Small intestine (tissue), 7 donors: ENCODE data around the gene TSC22D2. TPM values are rescaled to one million over a fixed set of nuclear protein-coding genes. Genes with fewer than 3 reads are reported as not detected.

Experiments
- DNase-seq, 2 donors: peaks; one replicate each; pipeline versions ENCODE4 v3.0.0 to v3.0.0-alpha.2; 2013
- FAIRE-seq: peaks from 2 replicates; lab custom pipeline; 2012; peaks lifted over from hg19 to GRCh38; lab: Jason Lieb, UNC
- H3K27ac ChIP-seq, 3 donors: one replicate each; pipeline ENCODE4 v1.5.1; 2013; ENCODE audit warnings: low read length in 2 of 3, mild to moderate bottlenecking in 2 of 3, control low read depth in 1 of 3, inconsistent platforms in 1 of 3, low read depth in 1 of 3, moderate library complexity in 1 of 3
- H3K27me3 ChIP-seq, 3 donors: one replicate each; pipeline ENCODE4 v1.6.1; 2013; ENCODE audit warnings: low read length in 3 of 3, inconsistent platforms in 1 of 3; ENCODE audit not compliant: control insufficient read depth in 3 of 3, insufficient read depth in 3 of 3
- H3K36me3 ChIP-seq, 3 donors: one replicate each; pipeline ENCODE4 v1.6.1; 2013; ENCODE audit warnings: low read length in 3 of 3, inconsistent platforms in 1 of 3, low read depth in 1 of 3, mild to moderate bottlenecking in 1 of 3, moderate library complexity in 1 of 3; ENCODE audit not compliant: control insufficient read depth in 3 of 3, insufficient read depth in 2 of 3
- H3K4me1 ChIP-seq, 3 donors: one replicate each; pipeline ENCODE4 v1.6.1; 2013; ENCODE audit warnings: low read length in 2 of 3, inconsistent platforms in 1 of 3, low read depth in 1 of 3, mild to moderate bottlenecking in 1 of 3, moderate library complexity in 1 of 3; ENCODE audit not compliant: control insufficient read depth in 3 of 3, insufficient read depth in 2 of 3
- H3K4me3 ChIP-seq, 3 donors: one replicate each; pipeline ENCODE4 v1.5.1; 2013; ENCODE audit warnings: low read length in 3 of 3, control low read depth in 1 of 3, inconsistent platforms in 1 of 3, low read depth in 1 of 3, mild to moderate bottlenecking in 1 of 3, moderate library complexity in 1 of 3
- H3K9me3 ChIP-seq, 2 donors: one replicate each; pipeline ENCODE4 v1.6.1; 2013; ENCODE audit warnings: low read depth in 1 of 2, low read length in 1 of 2; ENCODE audit not compliant: control insufficient read depth in 2 of 2, insufficient read depth in 1 of 2
- WGBS, 3 donors: extraction: QIAGEN DNeasy Blood & Tissue Kit; methylation state at CpG; one replicate each; pipeline ENCODE4 v1.1.7; 2013; 5-methylcytosine and 5-hydroxymethylcytosine counted together
- polyA plus RNA-seq, 4 donors: library from polyadenylated mRNA; stranded (reverse) in 3 of 4; unstranded in 1 of 4; fragments of 200-250 nt in 3 of 4; fragments of 120-200 nt in 1 of 4; gene quantifications; one replicate each; pipeline versions ENCODE4 v1.2.1 to v1.2.3, GENCODE V29; 2013
- donor health status: healthy with polysubstance abuse.
- donor health status: control.
- donor health status: control.
- donor health status: Bipolar disorder and iron deficiency.
- donor health status: healthy.

TSC22D2 gene
- polyA plus RNA-seq, 4 donors, result 5.9 to 48.7 (median 7.5) TPM

DNA sequence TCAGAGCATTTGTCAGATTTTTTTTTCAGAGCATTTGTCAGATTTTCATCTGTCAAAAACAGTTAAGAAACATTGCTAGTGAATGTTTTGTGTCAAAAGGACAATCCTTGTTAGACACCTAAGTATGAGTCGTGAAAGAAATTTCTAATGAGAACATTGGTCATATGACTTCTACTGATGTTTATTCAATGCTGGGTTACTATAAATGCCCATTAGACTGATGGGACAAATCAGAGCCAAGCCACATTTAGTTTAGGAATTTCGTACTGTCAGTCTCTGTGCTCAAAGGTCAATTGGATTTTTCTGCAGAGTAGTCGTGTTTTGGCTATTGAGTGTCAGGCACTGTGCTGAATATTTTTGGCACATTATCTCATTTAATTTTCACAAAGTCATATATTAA, 31.6 kb downstream of the TSC22D2 start:
- H3K27ac ChIP-seq, result no peak overlapping the region
- H3K4me1 ChIP-seq, result no peaks in the 10 kb centered on the region
- FAIRE-seq (no peak), DNase-seq (no peak)
- H3K4me3 ChIP-seq, result no peak overlapping the region
- H3K36me3 ChIP-seq, result peaks cover 0 to 5% (median 0%) of the 10 kb centered on the region in 3 donors
- 70 to 89% (median 74%) methylated on average over 3 of the region's 3 CpGs for WGBS, 3 donors
- no peaks in the 10 kb centered on the region for H3K9me3 ChIP-seq
- H3K27me3 ChIP-seq, result no peaks in the 10 kb centered on the region

DNA sequence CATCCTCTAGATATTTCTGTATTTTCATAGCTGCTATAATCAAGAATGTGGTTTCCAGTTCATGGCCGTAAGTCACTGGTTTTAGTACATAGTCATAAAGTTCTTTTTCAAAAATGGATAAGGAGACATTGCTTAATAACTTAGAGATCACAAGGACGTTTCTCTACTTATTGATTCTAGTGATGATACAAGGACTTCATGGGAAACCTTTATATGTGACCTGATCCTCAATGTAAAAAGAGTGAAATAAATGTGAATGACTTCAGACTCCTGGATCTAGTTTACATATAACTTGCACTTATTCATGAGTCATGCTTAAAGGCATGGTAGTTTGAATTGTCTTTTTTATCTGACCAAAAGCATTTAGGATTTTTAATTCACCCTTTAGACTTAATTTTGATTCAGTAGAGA, 35.2 kb downstream of the TSC22D2 start:
- DNase-seq (no peak), FAIRE-seq (no peak)
- 43 to 69% (median 64%) methylated on average over 2 of the region's 2 CpGs for WGBS, 3 donors
- H3K4me1 ChIP-seq, result peaks cover 0 to 10% (median 4%) of the 10 kb centered on the region in 3 donors
- no peak overlapping the region for H3K4me3 ChIP-seq
- no peaks in the 10 kb centered on the region for H3K9me3 ChIP-seq
- H3K27me3 ChIP-seq, result no peaks in the 10 kb centered on the region
- peaks cover 0 to 8% (median 0%) of the 10 kb centered on the region in 3 donors for H3K36me3 ChIP-seq
- H3K27ac ChIP-seq, result no peak overlapping the region

DNA sequence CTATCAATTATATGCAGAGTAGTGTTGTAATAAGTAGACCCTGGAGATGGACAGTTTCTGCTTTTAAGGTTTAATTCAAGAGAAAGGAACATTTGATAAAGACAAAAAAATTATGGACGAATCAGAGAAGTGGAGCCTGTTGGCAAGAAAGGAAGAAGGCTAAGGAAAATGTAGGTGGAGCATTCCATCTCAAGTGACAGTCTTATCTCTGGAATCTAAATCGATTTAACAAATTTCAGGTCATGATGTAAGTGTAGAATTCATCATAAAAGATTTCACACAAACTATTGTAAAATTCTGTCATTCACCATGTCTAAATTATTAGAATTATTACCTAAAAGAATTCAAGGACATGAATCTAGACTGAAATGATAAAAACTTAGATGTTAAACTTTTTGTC, 36.3 kb downstream of the TSC22D2 start:
- FAIRE-seq, result no peak
- H3K4me1 ChIP-seq, result peaks cover 0 to 10% (median 4%) of the 10 kb centered on the region in 3 donors
- 69 to 90% (median 86%) methylated on average over 2 of the region's 2 CpGs for WGBS, 3 donors

DNA sequence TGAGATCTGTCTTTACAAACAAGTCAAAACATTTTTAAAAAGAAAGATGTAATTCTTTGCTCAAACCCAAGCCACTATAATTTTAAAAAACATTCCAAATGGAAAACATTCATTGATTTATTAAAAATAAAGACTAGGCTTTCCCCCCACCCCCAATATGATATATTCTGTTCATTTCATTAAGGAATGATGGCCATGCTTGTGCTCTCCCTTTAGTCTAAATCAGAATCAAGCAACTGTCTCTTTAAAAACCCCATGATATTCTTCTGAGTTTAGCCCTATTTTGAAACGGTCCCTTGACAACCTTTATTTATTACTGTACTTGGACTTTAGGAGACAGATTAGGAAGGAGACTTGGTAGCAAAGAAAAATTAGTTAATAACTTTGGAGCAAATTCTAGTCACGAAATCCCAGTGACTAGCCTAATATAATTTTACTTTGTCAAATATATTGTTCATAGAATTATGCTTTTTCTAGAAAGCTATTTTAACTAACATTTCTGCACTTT, 38.4 kb downstream of the TSC22D2 start:
- no peak for DNase-seq
- no peak overlapping the region for H3K4me3 ChIP-seq
- H3K27me3 ChIP-seq, result no peaks in the 10 kb centered on the region
- H3K9me3 ChIP-seq, result no peaks in the 10 kb centered on the region
- WGBS, 3 donors, result 34 to 59% (median 57%) methylated on average over 2 of the region's 2 CpGs
- H3K36me3 ChIP-seq, result peaks cover 0 to 4% (median 0%) of the 10 kb centered on the region in 3 donors
- H3K4me1 ChIP-seq, result peaks cover 0 to 14% (median 4%) of the 10 kb centered on the region in 3 donors
- no peak overlapping the region for H3K27ac ChIP-seq
- FAIRE-seq, result no peak

More for the DNA sequence above, 36.3 kb downstream of the TSC22D2 start:
- Histone ChIP-seq H3K9me3 (no peaks in the 10 kb centered on the region), H3K27me3 (no peaks in the 10 kb centered on the region), H3K27ac (no peak overlapping the region), H3K36me3 (peaks cover 0 to 8% (median 0%) of the 10 kb centered on the region in 3 donors), H3K4me3 (no peak overlapping the region)
- no peak for DNase-seq

DNA sequence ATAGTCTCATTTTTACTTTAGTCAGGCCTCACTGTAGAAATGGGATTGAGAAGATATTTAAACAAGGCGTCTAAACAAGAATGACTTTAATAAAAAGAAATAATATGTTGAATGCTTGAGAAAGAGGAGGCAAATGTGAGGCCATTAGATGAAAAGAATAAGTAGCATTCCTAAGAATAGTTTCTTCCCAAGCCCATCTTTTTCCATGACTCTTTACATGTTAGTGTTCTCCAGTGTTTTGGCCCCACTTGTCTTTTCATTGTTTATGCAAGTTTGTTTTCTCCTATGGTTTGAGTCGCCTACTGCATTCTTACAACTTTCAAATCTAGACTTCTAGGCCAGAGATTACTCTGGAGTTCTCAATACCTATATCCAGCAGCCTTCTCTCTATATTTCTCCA, 39.0 kb downstream of the TSC22D2 start:
- peaks cover 0 to 14% (median 4%) of the 10 kb centered on the region in 3 donors for H3K4me1 ChIP-seq
- FAIRE-seq, result no peak
- no peak overlapping the region for H3K4me3 ChIP-seq
- no peak overlapping the region for H3K27ac ChIP-seq
- 87 to 98% (median 90%) methylated on average over 2 of the region's 2 CpGs for WGBS, 3 donors
- DNase-seq, result no peak
- peaks cover 0 to 3% (median 0%) of the 10 kb centered on the region in 3 donors for H3K36me3 ChIP-seq
- no peaks in the 10 kb centered on the region for H3K27me3 ChIP-seq
- no peaks in the 10 kb centered on the region for H3K9me3 ChIP-seq

DNA sequence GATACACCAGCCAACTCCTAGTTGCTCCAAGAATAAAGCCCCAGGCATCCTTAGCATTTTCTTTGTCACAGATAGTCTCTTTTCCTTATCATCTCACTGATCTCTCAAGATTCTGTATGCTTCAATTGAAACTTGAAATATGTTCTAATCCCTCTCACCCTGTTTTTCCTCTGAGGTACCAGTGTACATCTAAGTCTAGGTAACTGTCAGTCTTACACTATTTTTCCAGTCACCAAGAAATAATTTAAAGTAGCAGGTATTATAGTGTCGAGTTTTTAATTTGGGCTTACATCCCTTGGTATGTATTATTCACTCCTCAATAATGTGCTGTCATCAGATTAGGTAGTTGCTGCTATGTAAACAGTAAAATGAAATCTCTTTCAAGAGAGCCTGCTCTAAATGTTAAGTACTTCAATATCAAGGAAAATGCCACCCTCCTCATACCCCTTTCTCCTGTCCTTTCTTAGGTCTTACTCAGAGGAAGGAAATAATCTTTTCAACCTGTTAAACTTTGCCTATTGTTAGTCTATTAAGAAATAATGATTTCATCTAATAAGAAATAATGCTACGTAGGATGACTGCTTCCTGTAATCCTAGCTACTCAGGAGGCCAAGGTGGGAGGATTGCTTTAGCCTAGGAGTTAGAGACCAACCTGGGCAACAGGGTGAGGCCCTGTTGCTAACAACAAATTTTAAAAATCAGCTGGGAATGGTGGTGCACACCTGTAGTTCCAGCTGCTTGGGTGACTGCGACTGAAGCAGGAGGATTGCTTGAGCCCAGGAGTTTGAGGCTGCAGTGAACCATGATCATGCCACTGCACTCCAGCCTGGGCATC, 39.8 kb downstream of the TSC22D2 start:
- H3K36me3 ChIP-seq, result peaks cover 0 to 3% (median 0%) of the 10 kb centered on the region in 3 donors
- no peaks in the 10 kb centered on the region for H3K9me3 ChIP-seq
- H3K27ac ChIP-seq, result no peak overlapping the region
- FAIRE-seq (no peak), DNase-seq (no peak)
- H3K4me1 ChIP-seq, result peaks cover 0 to 14% (median 4%) of the 10 kb centered on the region in 3 donors
- no peaks in the 10 kb centered on the region for H3K27me3 ChIP-seq
- H3K4me3 ChIP-seq, result no peak overlapping the region
- WGBS, 3 donors, result 81 to 88% (median 88%) methylated on average over 3 of the region's 3 CpGs

DNA sequence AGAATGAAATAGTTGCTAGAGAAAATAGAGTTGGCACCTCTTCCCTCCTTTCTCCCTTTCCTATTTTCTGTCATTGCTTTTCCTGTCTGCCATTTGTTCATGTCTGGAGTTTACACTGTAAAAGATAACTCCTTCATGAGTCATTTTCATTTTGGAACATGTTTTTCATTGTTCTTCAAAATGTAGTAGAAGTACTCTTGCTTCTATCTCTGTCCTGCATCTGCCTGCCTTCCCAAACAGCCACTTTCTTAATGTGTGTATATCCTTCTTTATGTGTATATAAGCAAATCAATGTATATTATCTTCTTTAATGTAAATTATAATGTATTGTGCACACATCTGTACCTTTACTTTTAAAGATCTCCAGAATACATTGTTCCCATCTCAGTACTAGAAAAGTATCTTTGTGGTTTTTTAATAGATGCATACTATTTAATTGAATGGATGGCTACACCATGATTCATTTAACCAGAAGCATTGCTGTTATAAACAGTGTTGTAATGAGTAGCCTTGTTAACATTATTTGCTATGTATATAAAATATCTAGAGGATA, 41.1 kb downstream of the TSC22D2 start:
- Histone ChIP-seq H3K4me1 (peaks cover 0 to 17% (median 4%) of the 10 kb centered on the region in 3 donors), H3K27me3 (no peaks in the 10 kb centered on the region), H3K36me3 (peaks cover 0 to 3% (median 0%) of the 10 kb centered on the region in 3 donors), H3K27ac (no peak overlapping the region), H3K9me3 (no peaks in the 10 kb centered on the region), H3K4me3 (no peak overlapping the region)
- DNase-seq, result no peak
- FAIRE-seq, result peak; percentile 39

DNA sequence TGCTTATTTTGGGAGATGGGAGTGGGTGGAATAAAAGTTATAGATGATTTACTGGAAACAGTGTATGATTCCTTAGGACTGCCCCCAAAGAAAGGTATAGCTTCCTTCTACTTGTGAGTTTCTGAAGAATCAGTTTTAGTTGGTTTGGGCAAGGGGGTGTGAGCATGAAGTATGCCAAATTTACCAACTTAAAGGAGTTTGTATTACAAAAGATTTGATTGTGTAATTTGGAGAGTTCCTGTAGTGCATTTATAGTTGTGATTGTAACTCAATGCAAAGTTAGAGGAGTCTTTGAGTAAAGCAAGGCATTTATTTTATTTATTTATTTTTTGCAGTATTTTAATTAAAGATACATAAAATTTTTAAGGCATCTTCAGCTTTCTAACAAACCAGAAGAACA, 42.8 kb downstream of the TSC22D2 start:
- Histone ChIP-seq H3K36me3 (peaks cover 0 to 3% (median 0%) of the 10 kb centered on the region in 3 donors), H3K4me1 (peaks cover 0 to 17% (median 4%) of the 10 kb centered on the region in 3 donors)
- FAIRE-seq, result no peak

More for the DNA sequence above, 42.8 kb downstream of the TSC22D2 start:
- DNase-seq, result no peak
- H3K27ac ChIP-seq, result peak overlapping the region in 1 of 3 donors; percentile 59
- no peak overlapping the region for H3K4me3 ChIP-seq
- H3K27me3 ChIP-seq, result no peaks in the 10 kb centered on the region
- H3K9me3 ChIP-seq, result no peaks in the 10 kb centered on the region
